ENCODE measurements around the gene MIDN.

- TF ChIP-seq REPIN1 (tag by site-specific recombination; IDR thresholded peaks at IDR 0.05; ENCODE audit: low read depth) = no peak
- TF ChIP-seq ZNF366 (tag by site-specific recombination; conservative IDR thresholded peaks at IDR 0.05) = no peak
- no peak for TF ChIP-seq CTCF (tag by site-specific recombination; IDR thresholded peaks at IDR 0.05)
- TF ChIP-seq ZNF558 (tag by site-specific recombination; IDR thresholded peaks at IDR 0.05) = no peak
Observed at GRCh38 chr19:1272423-1273262, 24.3 kb downstream of the MIDN start.
